ENCODE data around the gene KRTAP23-1.

Gene KRTAP23-1

GRCh38 chr21:30337276-30337744, 11.1 kb downstream of the KRTAP23-1 start, which contains the start of gene KRTAP27-1:
Gene KRTAP27-1 (minus strand): TSS chr21:30337694. CDS start chr21:30337668, 26 bp downstream.
- H3K9me3 ChIP-seq (ENCODE audit: low read length) = no peaks in the 10 kb centered on the region

GRCh38 chr21:30336596-30336995, 11.8 kb downstream of the KRTAP23-1 start:
- Histone ChIP-seq H2AFZ (ENCODE audit: low read depth, low read length) (no peak overlapping the region), H3K36me3 (ENCODE audit: insufficient read depth, low read length) (no peaks in the 10 kb centered on the region), H3K4me3 (ENCODE audit: low read length) (no peak overlapping the region), H3K4me1 (ENCODE audit: insufficient read depth, low read length) (no peaks in the 10 kb centered on the region), H3K9me3 (ENCODE audit: low read length) (no peaks in the 10 kb centered on the region), H3K27me3 (ENCODE audit: insufficient read depth, low read length) (no peaks in the 10 kb centered on the region)

More at GRCh38 chr21:30337276-30337744, 11.1 kb downstream of the KRTAP23-1 start, which contains the start of gene KRTAP27-1:
- no peaks in the 10 kb centered on the region for H3K4me1 ChIP-seq (ENCODE audit: insufficient read depth, low read length)
- no peak within 1 kb of the TSS for H2AFZ ChIP-seq (ENCODE audit: low read depth, low read length)
- H3K36me3 ChIP-seq (ENCODE audit: insufficient read depth, low read length) = no peaks in the 10 kb centered on the region
- H3K27me3 ChIP-seq (ENCODE audit: insufficient read depth, low read length) = no peaks in the 10 kb centered on the region
- H3K4me3 ChIP-seq (ENCODE audit: low read length) = no peak within 1 kb of the TSS

- no peak overlapping the region for H3K4me3 ChIP-seq (ENCODE audit: low read length)
These were observed 14.7 kb downstream of the KRTAP23-1 start for GRCh38 chr21:30333736-30334135.

GRCh38 chr21:30332681-30333080, 15.7 kb downstream of the KRTAP23-1 start:
- Histone ChIP-seq H3K4me1 (ENCODE audit: insufficient read depth, low read length) (no peaks in the 10 kb centered on the region), H3K36me3 (ENCODE audit: insufficient read depth, low read length) (no peaks in the 10 kb centered on the region), H3K27me3 (ENCODE audit: insufficient read depth, low read length) (no peaks in the 10 kb centered on the region), H3K9me3 (ENCODE audit: low read length) (no peaks in the 10 kb centered on the region), H3K4me3 (ENCODE audit: low read length) (no peak overlapping the region), H2AFZ (ENCODE audit: low read depth, low read length) (no peak overlapping the region)

More at GRCh38 chr21:30333736-30334135, 14.7 kb downstream of the KRTAP23-1 start:
- no peak overlapping the region for H2AFZ ChIP-seq (ENCODE audit: low read depth, low read length)
- H3K36me3 ChIP-seq (ENCODE audit: insufficient read depth, low read length) = no peaks in the 10 kb centered on the region
- H3K27me3 ChIP-seq (ENCODE audit: insufficient read depth, low read length) = no peaks in the 10 kb centered on the region
- H3K4me1 ChIP-seq (ENCODE audit: insufficient read depth, low read length) = no peaks in the 10 kb centered on the region
- no peaks in the 10 kb centered on the region for H3K9me3 ChIP-seq (ENCODE audit: low read length)

- no peak overlapping the region for H3K4me3 ChIP-seq (ENCODE audit: low read length)
- no peaks in the 10 kb centered on the region for H3K9me3 ChIP-seq (ENCODE audit: low read length)
- H3K4me1 ChIP-seq (ENCODE audit: insufficient read depth, low read length) = no peaks in the 10 kb centered on the region
- H3K27me3 ChIP-seq (ENCODE audit: insufficient read depth, low read length) = no peaks in the 10 kb centered on the region
- H3K36me3 ChIP-seq (ENCODE audit: insufficient read depth, low read length) = no peaks in the 10 kb centered on the region
- no peak overlapping the region for H2AFZ ChIP-seq (ENCODE audit: low read depth, low read length)
These were observed 19.1 kb downstream of the KRTAP23-1 start for GRCh38 chr21:30329203-30329875.

- Histone ChIP-seq H3K9me3 (ENCODE audit: low read length) (no peaks in the 10 kb centered on the region), H3K36me3 (ENCODE audit: insufficient read depth, low read length) (no peaks in the 10 kb centered on the region), H3K4me3 (ENCODE audit: low read length) (no peak overlapping the region), H2AFZ (ENCODE audit: low read depth, low read length) (no peak overlapping the region), H3K27me3 (ENCODE audit: insufficient read depth, low read length) (no peaks in the 10 kb centered on the region), H3K4me1 (ENCODE audit: insufficient read depth, low read length) (no peaks in the 10 kb centered on the region)
These were observed 22.0 kb downstream of the KRTAP23-1 start for GRCh38 chr21:30326390-30326789.

GRCh38 chr21:30320215-30320614, 28.2 kb downstream of the KRTAP23-1 start, which contains the start of gene KRTAP26-1:
Gene KRTAP26-1 (minus strand): TSS chr21:30320315. CDS start chr21:30320035, 280 bp downstream.
- Histone ChIP-seq H3K36me3 (ENCODE audit: insufficient read depth, low read length) (no peaks in the 10 kb centered on the region), H2AFZ (ENCODE audit: low read depth, low read length) (no peak within 1 kb of the TSS), H3K4me3 (ENCODE audit: low read length) (no peak within 1 kb of the TSS), H3K4me1 (ENCODE audit: insufficient read depth, low read length) (no peaks in the 10 kb centered on the region), H3K9me3 (ENCODE audit: low read length) (no peaks in the 10 kb centered on the region), H3K27me3 (ENCODE audit: insufficient read depth, low read length) (no peaks in the 10 kb centered on the region)

GRCh38 chr21:30315701-30316100, 32.7 kb downstream of the KRTAP23-1 start:
- no peak overlapping the region for H2AFZ ChIP-seq (ENCODE audit: low read depth, low read length)
- no peaks in the 10 kb centered on the region for H3K27me3 ChIP-seq (ENCODE audit: insufficient read depth, low read length)
- H3K4me1 ChIP-seq (ENCODE audit: insufficient read depth, low read length) = no peaks in the 10 kb centered on the region
- no peaks in the 10 kb centered on the region for H3K9me3 ChIP-seq (ENCODE audit: low read length)
- no peak overlapping the region for H3K4me3 ChIP-seq (ENCODE audit: low read length)
- no peaks in the 10 kb centered on the region for H3K36me3 ChIP-seq (ENCODE audit: insufficient read depth, low read length)

- H3K36me3 ChIP-seq (ENCODE audit: insufficient read depth, low read length) = no peaks in the 10 kb centered on the region
- no peak overlapping the region for H2AFZ ChIP-seq (ENCODE audit: low read depth, low read length)
- no peaks in the 10 kb centered on the region for H3K4me1 ChIP-seq (ENCODE audit: insufficient read depth, low read length)
- H3K4me3 ChIP-seq (ENCODE audit: low read length) = no peak overlapping the region
- H3K27me3 ChIP-seq (ENCODE audit: insufficient read depth, low read length) = no peaks in the 10 kb centered on the region
- no peaks in the 10 kb centered on the region for H3K9me3 ChIP-seq (ENCODE audit: low read length)
These were observed 41.5 kb downstream of the KRTAP23-1 start for GRCh38 chr21:30306884-30307283.

GRCh38 chr21:30305136-30305535, 43.3 kb downstream of the KRTAP23-1 start:
- no peak overlapping the region for H2AFZ ChIP-seq (ENCODE audit: low read depth, low read length)
- no peaks in the 10 kb centered on the region for H3K9me3 ChIP-seq (ENCODE audit: low read length)
- H3K36me3 ChIP-seq (ENCODE audit: insufficient read depth, low read length) = no peaks in the 10 kb centered on the region
- H3K27me3 ChIP-seq (ENCODE audit: insufficient read depth, low read length) = no peaks in the 10 kb centered on the region
- no peaks in the 10 kb centered on the region for H3K4me1 ChIP-seq (ENCODE audit: insufficient read depth, low read length)
- no peak overlapping the region for H3K4me3 ChIP-seq (ENCODE audit: low read length)

Measured in neuron (in vitro differentiated cells).